Measurements from ENCODE around the gene SLC34A3.

SLC34A3 gene

DNA sequence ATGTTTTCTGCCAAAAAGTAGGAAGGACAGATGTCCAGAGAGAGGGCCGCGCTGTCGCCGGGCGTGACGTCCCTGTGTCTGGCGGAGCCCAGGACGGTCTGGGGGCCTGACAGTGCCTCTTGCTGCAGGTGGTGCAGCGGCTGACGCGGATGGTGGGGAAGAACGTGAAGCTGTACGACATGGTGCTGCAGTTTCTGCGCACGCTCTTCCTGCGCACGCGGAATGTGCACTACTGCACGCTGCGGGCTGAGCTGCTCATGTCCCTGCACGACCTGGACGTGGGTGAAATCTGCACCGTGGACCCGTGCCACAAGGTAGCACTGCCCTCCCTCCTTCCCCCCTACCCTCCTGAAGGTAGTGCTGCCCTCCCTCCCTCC is 32.2 kb downstream of the SLC34A3 start:
- no peak for DNase-seq

DNA sequence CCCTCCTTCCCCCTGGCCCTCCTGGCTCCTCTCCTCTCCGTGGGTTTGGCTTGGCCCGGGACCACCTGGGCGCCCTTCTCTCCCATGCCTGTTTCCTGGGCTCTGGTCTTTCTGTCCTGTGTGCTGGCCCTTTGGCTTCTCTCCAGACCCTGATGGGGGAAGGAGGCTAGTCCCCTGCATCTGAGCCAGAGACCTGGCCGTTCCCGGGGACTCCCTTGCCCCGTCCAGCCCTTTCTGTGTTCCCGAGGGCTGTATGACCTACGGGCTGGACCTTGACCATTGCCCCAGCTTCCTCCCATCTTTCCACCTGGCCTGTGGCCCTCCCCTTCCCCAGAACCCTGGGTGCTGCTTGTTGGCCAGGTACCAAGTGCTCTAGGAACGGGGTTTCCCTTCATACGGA is 32.8 kb downstream of the SLC34A3 start:
- DNase-seq = no peak

DNA sequence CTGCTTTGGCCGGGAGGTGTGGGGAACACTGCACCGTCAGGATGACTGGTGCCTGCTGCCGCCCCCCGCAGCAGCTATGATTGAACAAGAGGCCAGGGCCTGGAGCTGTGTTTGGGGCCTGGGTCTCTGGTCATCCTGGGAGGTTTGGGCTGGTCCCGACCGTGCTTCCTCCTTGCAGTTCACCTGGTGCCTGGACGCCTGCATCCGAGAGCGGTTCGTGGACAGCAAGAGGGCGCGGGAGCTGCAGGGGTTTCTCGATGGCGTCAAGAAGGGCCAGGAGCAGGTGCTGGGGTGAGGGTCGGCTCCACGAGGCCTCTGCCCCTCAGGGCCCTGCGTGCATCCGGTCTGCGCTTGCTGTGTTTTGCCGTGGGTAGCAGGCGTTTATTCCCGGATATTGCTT is 33.4 kb downstream of the SLC34A3 start:
- DNase-seq = no peak

DNA sequence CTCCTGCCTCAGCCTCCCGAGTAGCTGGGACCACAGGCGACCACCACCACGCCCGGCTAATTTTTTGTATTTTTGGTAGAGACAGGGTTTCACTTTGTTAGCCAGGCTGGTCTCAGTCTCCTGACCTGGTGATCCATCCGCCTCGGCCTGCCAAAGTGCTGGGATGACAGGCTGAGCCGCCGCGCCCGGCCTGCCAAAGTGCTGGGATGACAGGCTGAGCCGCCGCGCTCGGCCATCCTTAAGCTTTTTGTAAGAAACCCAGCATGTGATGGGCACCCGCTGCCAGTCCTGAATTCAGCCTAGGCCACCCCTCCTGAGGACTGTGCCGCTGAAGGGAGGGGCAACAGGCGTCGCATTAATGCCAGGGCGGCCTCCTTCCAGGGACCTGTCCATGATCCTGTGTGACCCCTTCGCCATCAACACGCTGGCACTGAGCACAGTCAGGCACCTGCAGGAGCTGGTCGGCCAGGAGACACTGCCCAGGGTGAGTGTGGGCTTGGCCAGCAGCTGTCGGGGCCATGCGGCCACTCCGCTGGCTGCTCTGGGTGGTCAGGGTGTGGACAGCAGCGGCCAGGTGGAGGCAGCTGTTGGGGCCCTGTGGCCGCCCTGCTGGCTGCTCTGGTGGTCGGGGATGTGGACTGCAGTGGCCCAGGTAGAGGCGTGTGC is 34.9 kb downstream of the SLC34A3 start:
- DNase-seq = no peak

DNA sequence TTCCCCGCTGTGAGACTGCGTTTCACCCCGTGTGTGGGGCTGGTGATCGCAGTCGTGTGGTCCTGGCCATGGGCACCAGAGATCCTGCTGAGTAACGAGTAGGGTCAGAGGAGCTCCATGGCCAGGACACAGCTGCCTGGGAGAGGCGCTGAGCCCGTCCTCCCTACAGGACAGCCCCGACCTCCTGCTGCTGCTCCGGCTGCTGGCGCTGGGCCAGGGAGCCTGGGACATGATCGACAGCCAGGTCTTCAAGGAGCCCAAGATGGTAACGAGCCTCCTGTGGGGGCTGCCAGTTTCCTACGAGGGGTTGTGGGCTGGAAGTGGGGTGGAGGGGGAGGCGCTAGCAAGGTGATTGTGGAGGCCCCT is 35.4 kb downstream of the SLC34A3 start:
- no peak for DNase-seq

GRCh38 chr9:137266585-137267453 is 36.1 kb downstream of the SLC34A3 start:
- no peak for DNase-seq

DNA sequence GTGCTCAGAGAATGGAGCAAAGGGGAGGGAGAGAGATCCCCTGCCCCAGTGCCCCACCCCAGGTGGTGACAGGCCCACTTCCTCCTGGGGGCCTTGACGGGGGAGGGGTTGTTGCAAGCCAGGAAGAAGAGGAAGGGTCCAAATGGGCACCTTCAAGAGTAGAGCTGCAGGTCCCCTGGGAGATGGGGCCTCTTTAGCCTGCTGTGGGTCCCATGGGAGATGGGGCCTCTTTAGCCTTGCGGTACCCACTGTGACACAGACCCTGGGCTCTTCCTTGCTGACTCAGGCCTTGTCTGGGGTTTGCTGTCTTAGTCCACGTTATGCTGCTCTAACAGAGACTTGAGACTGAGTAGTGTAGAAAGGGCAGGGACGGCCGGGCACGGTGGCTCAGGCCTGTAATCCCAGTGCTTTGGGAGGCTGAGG is 37.2 kb downstream of the SLC34A3 start:
- DNase-seq = no peak

- DNase-seq = no peak
These were observed 38.0 kb downstream of the SLC34A3 start for GRCh38 chr9:137268538-137269201.

GRCh38 chr9:137269231-137269772 is 38.6 kb downstream of the SLC34A3 start:
- DNase-seq = no peak

DNA sequence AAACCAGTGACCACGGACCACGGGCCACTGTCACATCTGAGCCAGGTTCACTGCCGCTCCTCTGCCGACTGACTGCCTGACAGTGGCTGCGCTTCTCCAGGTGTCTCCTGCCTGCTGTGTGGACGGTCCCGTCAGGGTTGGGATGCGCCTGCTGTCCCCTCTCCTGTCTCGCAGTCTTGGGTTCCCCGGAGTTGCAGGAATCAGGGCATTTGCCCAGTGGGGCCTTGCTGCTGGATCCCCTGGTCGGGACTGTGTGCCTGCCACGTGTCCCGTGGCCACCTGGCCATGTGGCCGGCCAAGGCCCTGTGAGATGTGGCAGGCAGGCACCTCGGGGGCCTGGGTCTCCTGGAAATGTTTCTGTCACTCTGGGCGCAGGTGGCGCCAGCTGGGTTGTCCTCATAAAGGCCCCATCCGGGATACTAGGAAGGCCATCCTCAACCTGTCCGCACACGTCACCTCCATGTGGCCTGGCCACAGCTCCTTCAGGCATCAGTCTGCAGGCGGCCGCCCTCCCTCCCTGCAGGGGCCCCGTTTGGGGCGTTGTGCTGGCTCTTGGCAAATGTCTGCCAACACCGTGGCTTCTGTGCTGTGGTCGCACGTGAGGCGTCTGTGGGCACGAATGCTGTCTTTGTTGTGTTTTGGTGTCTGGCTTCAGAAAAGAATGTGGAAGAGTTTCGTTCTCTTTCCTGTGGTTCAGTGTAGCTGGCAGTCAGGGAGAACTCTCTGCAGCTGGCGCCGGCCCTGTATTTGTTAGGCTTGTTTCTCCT is 40.4 kb downstream of the SLC34A3 start:
- no peak for DNase-seq

GRCh38 chr9:137271696-137272076 is 41.0 kb downstream of the SLC34A3 start:
- DNase-seq = no peak

DNA sequence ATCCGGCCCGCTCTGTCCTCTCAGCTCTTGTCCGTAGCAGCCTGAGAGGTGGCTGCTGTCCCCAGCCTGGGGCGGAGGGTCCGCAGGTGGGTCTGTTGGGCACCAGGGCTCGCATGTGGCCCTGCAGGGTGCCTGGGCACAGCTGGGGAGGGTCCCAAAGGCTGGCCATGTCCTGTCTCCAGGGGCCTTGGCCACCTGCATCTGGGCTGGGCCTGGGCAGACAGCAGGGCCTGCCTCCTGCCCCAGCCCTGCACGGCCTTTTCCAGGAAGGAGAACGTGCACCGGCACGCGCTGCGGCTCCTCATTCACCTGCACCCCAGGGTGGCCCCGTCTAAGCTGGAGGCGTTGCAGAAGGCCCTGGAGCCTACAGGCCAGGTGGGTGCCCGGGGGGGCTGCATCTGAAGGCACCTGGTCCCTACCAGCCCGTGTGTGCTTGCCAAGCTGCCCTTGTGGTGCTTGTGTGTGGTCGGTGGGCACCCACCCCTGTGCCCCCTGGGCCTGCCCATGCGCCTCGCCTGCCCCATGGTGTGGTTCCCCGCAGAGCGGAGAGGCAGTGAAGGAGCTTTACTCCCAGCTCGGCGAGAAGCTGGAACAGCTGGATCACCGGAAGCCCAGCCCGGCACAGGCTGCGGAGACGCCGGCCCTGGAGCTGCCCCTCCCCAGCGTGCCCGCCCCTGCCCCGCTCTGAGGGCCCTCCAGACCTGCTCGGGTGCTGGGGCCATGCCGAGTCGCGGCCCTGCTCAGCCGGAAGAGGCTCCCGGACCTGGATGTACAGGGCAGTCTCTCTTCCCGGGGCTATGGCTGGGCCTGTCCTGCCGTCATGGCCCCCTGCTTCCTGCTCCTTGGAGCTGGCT is 41.8 kb downstream of the SLC34A3 start:
- DNase-seq = no peak

DNA sequence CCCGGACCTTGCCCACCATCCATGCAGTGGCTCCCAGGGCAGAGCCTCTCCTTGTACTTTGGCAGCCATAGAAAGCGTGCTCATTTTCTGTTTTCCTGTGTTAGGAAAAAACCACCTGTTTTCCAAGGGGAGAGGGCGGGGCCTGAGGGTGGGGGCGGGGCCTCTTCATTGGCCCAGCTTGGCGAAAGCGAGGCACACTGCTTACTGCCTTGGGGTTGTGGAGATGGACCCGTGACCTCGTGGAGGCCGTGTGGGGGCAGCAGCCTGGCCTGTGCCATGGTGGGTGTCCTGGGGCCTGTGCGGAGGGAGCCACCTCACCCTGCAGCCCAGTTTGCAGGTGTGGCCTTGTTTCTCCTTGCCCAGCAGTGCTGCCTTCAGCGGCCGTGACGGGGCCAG is 42.4 kb downstream of the SLC34A3 start:
- no peak for DNase-seq

DNA sequence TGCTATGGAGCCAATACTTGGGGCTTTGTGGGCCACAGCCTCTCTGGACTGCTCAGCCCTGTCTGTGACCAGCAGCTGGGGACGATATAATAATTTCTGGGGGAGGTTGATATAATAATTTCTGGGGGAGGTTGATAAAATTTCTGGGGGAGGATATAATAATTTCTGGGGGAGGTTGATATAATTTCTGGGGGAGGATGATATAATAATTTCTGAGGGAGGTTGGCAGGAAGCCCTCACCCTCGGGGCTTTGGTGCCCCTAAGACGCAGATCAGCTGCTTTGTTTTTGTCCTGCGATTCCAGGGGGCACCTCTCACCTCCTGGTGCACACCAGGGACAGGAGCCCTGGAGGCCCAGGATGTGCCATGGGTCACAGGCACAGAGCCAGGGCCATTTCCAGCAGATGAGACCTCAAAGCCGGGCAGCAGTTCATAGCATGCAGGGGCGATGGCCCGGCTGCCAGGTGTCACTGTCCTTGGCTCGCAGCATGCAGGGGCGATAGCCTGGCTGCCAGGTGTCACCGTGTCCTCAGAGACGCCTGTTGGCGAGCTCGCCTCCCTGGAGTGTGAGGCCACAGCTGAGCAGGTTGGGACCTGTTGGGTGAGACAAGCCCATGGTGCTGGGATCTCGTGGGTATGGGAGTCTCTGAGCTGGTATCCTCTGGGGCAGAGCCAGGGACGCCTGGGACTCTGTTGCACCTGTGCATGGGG is 43.1 kb downstream of the SLC34A3 start:
- DNase-seq = no peak

- no peak for DNase-seq
These were observed 44.5 kb downstream of the SLC34A3 start for GRCh38 chr9:137275203-137275587.

GRCh38 chr9:137275588-137276472 is 45.1 kb downstream of the SLC34A3 start:
- no peak for DNase-seq

GRCh38 chr9:137276473-137277328 is 46.0 kb downstream of the SLC34A3 start:
- no peak for DNase-seq

DNA sequence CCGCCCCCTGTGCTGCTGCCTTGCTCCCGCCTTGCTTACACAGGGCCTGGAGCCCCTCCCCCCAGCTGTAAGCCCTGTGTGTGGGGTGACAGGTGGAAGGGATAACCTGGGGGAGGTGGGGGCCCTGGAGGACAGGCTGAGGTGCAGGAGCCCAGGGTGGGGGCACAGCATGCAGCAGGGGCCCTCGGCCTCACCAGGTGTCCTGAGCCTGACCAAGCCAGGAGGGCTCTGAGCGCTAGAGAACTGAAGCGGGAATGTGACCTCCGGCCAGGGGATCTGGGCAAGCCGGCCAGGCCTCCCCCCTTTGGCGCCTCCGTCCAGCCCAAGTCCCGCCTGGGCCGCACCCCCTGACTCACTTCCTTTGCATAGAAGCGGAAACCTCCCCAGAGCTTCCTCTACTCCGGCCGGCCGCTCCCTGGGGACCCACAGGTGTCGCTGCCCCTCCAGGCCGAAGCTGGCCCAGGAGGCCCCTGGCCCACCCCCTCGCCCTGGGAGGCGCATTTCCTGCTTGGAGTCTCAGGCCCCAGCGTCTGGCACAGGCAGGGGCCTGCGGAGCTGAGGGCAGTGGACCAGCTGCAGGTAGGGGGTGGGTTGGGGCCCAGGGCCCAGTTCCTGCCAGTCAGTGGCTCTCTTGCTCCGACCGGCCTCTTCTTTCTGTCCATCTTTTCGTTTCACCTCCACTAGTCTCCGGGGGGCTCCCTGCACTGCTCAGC is 46.8 kb downstream of the SLC34A3 start, which contains the start of gene TOR4A:
TSS of gene TOR4A (plus strand) at position 398 of the 713 bp plus-strand sequence. CDS start 964 bp downstream, outside the sequence.
- DNase-seq = no peak
